Measurements from ENCODE around the gene GNB1L. TPM values are rescaled to one million over a fixed set of nuclear protein-coding genes. Genes with fewer than 3 reads are reported as not detected.

The GNB1L gene
- total RNA-seq, 2 experiments from 2014 or later: 11.9 to 12.7 TPM

GRCh38 chr22:19761725-19762567 lies 92.7 kb downstream of the GNB1L start:
- DNase-seq (no peak), ATAC-seq (ENCODE audit: low read depth) (no peak)
- Mint-ChIP-seq H3K27ac (no peak overlapping the region), H3K9me3 (no peaks in the 10 kb centered on the region), H3K36me3 (no peaks in the 10 kb centered on the region), H3K4me1 (peaks cover 18% of the 10 kb centered on the region), H3K27me3 (peaks cover 62% of the 10 kb centered on the region), H3K4me3 (no peak overlapping the region)
- POLR2A ChIA-PET: no interaction called here

GRCh38 chr22:19760951-19761724 lies 93.5 kb downstream of the GNB1L start:
- DNase-seq (no peak), ATAC-seq (ENCODE audit: low read depth) (no peak)
- Mint-ChIP-seq H3K27me3 (peaks cover 65% of the 10 kb centered on the region), H3K4me3 (no peak overlapping the region), H3K9me3 (no peaks in the 10 kb centered on the region), H3K4me1 (peaks cover 20% of the 10 kb centered on the region), H3K36me3 (no peaks in the 10 kb centered on the region), H3K27ac (no peak overlapping the region)
- POLR2A ChIA-PET: no interaction called here

GRCh38 chr22:19760058-19760950 lies 94.4 kb downstream of the GNB1L start, which contains the start of gene TBX1:
TBX1 (plus strand) TSS chr22:19760778; CDS start chr22:19760844, 66 bp downstream.
- POLR2A ChIA-PET: no interaction called here
- no peaks in the 10 kb centered on the region for H3K9me3 Mint-ChIP-seq
- ATAC-seq (ENCODE audit: low read depth): no peak
- DNase-seq: no peak
- H3K27me3 Mint-ChIP-seq: peaks cover 68% of the 10 kb centered on the region
- H3K36me3 Mint-ChIP-seq: no peaks in the 10 kb centered on the region
- peak within 1 kb of the TSS; percentile 59 for H3K4me3 Mint-ChIP-seq
- peaks cover 23% of the 10 kb centered on the region for H3K4me1 Mint-ChIP-seq
- peak within 1 kb of the TSS; percentile 26 for H3K27ac Mint-ChIP-seq

- ATAC-seq (ENCODE audit: low read depth) (no peak), DNase-seq (no peak)
- H3K36me3 Mint-ChIP-seq: no peaks in the 10 kb centered on the region
- H3K27ac Mint-ChIP-seq: peak overlapping the region; percentile 26
- H3K27me3 Mint-ChIP-seq: peaks cover 66% of the 10 kb centered on the region
- H3K4me1 Mint-ChIP-seq: peaks cover 20% of the 10 kb centered on the region
- no peaks in the 10 kb centered on the region for H3K9me3 Mint-ChIP-seq
- POLR2A ChIA-PET: interaction anchor here (1.2 kb wide), 1 partner anchor 29 kb away, joined by 3 read pairs; no protein-coding TSS in a partner anchor
- H3K4me3 Mint-ChIP-seq: peak overlapping the region; percentile 59
Observed at GRCh38 chr22:19759427-19760057, 95.1 kb downstream of the GNB1L start.

- POLR2A ChIA-PET: interaction anchor here (1.2 kb wide), 1 partner anchor 29 kb away, joined by 3 read pairs; no protein-coding TSS in a partner anchor
- Mint-ChIP-seq H3K36me3 (no peaks in the 10 kb centered on the region), H3K4me1 (peaks cover 20% of the 10 kb centered on the region), H3K27ac (no peak overlapping the region), H3K27me3 (peaks cover 69% of the 10 kb centered on the region), H3K9me3 (no peaks in the 10 kb centered on the region), H3K4me3 (no peak overlapping the region)
- DNase-seq (no peak), ATAC-seq (ENCODE audit: low read depth) (no peak)
Observed at GRCh38 chr22:19758896-19759426, 95.7 kb downstream of the GNB1L start.

- Mint-ChIP-seq H3K4me1 (peaks cover 20% of the 10 kb centered on the region), H3K9me3 (no peaks in the 10 kb centered on the region), H3K27me3 (peaks cover 65% of the 10 kb centered on the region), H3K27ac (no peak overlapping the region), H3K4me3 (peak overlapping the region; percentile 63), H3K36me3 (no peaks in the 10 kb centered on the region)
- POLR2A ChIA-PET: interaction anchor here (1.2 kb wide), 1 partner anchor 28 kb away, joined by 3 read pairs; no protein-coding TSS in a partner anchor
- ATAC-seq (ENCODE audit: low read depth) (no peak), DNase-seq (no peak)
Observed at GRCh38 chr22:19757985-19758895, 96.4 kb downstream of the GNB1L start.

- POLR2A ChIA-PET: no interaction called here
- H3K27ac Mint-ChIP-seq: peak overlapping the region; percentile 37
- ATAC-seq (ENCODE audit: low read depth): no peak
Observed at GRCh38 chr22:19757140-19757984, 97.3 kb downstream of the GNB1L start.

GRCh38 chr22:19756288-19757128 lies 98.2 kb downstream of the GNB1L start:
- peak; percentile 75 for ATAC-seq (ENCODE audit: low read depth)
- H3K36me3 Mint-ChIP-seq: no peaks in the 10 kb centered on the region
- POLR2A ChIA-PET: no interaction called here
- peak; percentile 81 for DNase-seq
- H3K4me3 Mint-ChIP-seq: peak overlapping the region; percentile 53
- peaks cover 17% of the 10 kb centered on the region for H3K4me1 Mint-ChIP-seq
- H3K27me3 Mint-ChIP-seq: peaks cover 55% of the 10 kb centered on the region
- H3K9me3 Mint-ChIP-seq: no peaks in the 10 kb centered on the region
- H3K27ac Mint-ChIP-seq: no peak overlapping the region

More at GRCh38 chr22:19757140-19757984, 97.3 kb downstream of the GNB1L start:
- H3K4me3 Mint-ChIP-seq: peak overlapping the region; percentile 63
- H3K9me3 Mint-ChIP-seq: no peaks in the 10 kb centered on the region
- H3K4me1 Mint-ChIP-seq: peaks cover 20% of the 10 kb centered on the region
- H3K27me3 Mint-ChIP-seq: peaks cover 60% of the 10 kb centered on the region
- H3K36me3 Mint-ChIP-seq: no peaks in the 10 kb centered on the region
- no peak for DNase-seq

- peak overlapping the region; percentile 7 for H3K4me3 Mint-ChIP-seq
- H3K36me3 Mint-ChIP-seq: no peaks in the 10 kb centered on the region
Observed at GRCh38 chr22:19755722-19756287, 98.9 kb downstream of the GNB1L start.

GRCh38 chr22:19755145-19755710 lies 99.4 kb downstream of the GNB1L start:
- DNase-seq (no peak), ATAC-seq (ENCODE audit: low read depth) (no peak)
- Mint-ChIP-seq H3K9me3 (no peaks in the 10 kb centered on the region), H3K4me3 (no peak overlapping the region), H3K4me1 (peaks cover 17% of the 10 kb centered on the region), H3K27ac (no peak overlapping the region), H3K36me3 (no peaks in the 10 kb centered on the region), H3K27me3 (peaks cover 54% of the 10 kb centered on the region)
- POLR2A ChIA-PET: no interaction called here

More at GRCh38 chr22:19755722-19756287, 98.9 kb downstream of the GNB1L start:
- H3K27me3 Mint-ChIP-seq: peaks cover 55% of the 10 kb centered on the region
- DNase-seq: no peak
- H3K9me3 Mint-ChIP-seq: no peaks in the 10 kb centered on the region
- H3K4me1 Mint-ChIP-seq: peaks cover 17% of the 10 kb centered on the region
- no peak for ATAC-seq (ENCODE audit: low read depth)
- no peak overlapping the region for H3K27ac Mint-ChIP-seq
- POLR2A ChIA-PET: no interaction called here
